HFF-Myc (cell line): Measurements from ENCODE around the gene MOG.

Source experiments
- DNase-seq: peaks from one replicate; pipeline ENCODE4 v3.0.0-alpha.2; 2011; ENCODE audit warnings: low read depth; ENCODE audit errors: extremely low read depth
- H3K4me3 ChIP-seq: replicated peaks from 2 replicates; pipeline ENCODE4 v1.5.1; 2011; ENCODE audit warnings: low read depth, mild to moderate bottlenecking, control low read depth, low read length
- TF ChIP-seq, protein P1 (sequence below): IDR thresholded peaks from 2 replicates; pipeline ENCODE4 v1.5.1; 2012; ENCODE audit warnings: mild to moderate bottlenecking, low read depth, low read length, control low read depth; ENCODE audit errors: missing control alignments

The MOG gene

DNA sequence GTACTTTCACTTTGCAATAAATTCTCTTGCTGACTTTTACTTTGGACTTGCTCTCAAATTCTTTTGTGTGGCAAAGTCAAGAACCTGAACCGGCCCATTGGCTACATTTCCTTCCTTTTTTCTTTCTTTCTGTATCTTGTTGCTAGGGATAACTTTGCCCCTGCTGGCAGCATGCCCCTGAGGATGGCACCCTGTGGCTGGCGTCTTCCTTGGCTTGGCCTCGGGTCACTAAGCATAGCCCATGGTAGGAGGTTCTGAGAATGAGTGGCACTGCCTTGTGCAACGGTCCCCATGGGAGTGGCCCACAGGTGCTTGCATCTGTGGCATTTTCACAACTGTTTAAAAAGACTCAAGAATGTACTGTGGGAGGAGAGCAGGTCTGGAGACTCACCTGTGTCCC, 52.3 kb downstream of the MOG start:
- no peak overlapping the region for H3K4me3 ChIP-seq
- DNase-seq = no peak
- TF ChIP-seq, protein P1, sequence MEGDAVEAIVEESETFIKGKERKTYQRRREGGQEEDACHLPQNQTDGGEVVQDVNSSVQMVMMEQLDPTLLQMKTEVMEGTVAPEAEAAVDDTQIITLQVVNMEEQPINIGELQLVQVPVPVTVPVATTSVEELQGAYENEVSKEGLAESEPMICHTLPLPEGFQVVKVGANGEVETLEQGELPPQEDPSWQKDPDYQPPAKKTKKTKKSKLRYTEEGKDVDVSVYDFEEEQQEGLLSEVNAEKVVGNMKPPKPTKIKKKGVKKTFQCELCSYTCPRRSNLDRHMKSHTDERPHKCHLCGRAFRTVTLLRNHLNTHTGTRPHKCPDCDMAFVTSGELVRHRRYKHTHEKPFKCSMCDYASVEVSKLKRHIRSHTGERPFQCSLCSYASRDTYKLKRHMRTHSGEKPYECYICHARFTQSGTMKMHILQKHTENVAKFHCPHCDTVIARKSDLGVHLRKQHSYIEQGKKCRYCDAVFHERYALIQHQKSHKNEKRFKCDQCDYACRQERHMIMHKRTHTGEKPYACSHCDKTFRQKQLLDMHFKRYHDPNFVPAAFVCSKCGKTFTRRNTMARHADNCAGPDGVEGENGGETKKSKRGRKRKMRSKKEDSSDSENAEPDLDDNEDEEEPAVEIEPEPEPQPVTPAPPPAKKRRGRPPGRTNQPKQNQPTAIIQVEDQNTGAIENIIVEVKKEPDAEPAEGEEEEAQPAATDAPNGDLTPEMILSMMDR = no peak

DNA sequence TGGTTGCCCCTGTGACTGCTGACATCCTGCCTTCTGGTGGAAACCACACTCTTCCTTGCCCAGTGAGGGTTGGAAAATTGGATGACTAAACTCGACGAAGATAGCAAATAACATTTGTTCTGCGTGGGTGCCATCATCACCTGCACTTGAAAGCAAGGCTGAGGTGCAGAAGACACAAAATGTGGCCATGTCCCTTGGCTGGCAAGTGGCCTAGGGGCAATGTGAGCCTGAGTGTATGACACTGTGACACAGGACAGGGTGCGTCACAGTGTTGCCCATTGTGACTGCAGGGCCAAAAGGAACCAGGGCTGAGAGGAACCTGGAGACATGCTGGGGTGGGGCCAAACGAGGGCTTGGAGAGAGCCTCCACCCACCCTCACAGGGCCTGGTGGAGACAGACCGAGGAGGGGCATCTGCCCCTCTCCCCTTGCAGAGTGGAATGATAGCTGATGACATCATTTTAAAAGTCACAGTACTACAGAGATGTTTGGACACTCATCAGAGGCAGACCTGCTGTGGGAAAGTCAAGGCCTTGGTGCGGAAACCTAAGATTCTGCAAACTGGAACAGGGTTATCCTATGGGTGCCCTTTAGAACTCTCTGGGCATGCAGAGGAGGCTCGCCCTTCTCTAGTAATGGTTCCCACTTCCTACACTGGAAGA, 53.5 kb downstream of the MOG start:
- TF ChIP-seq, protein P1 = no peak
- DNase-seq = no peak
- H3K4me3 ChIP-seq = no peak overlapping the region

DNA sequence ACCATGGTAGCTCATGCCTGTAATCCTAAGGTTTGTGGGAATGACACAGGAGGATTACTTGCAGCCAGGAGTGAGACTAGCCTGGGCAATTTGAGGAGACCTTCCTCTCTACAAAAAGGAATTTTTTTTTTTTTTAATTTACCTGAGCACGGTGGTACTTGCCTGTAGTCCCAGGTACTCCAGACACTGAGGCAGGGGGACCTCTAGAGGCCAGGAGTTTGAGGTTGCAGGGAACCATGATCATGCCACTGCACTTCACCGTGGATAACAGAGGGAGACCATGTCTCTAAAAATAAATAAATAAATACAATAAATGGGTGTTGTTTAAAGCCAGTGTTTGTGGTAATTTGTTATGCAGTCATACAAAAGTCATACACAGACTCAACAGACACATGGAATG, 64.0 kb downstream of the MOG start:
- TF ChIP-seq, protein P1 = no peak
- DNase-seq = no peak
- no peak overlapping the region for H3K4me3 ChIP-seq
